Epithelial cell of proximal tubule (primary cell): Measurements from ENCODE around the gene ZNF181. TPM values are rescaled to one million over a fixed set of nuclear protein-coding genes. Genes with fewer than 3 reads are reported as not detected.

Experiments
- DNase-seq: peaks from one replicate; pipeline ENCODE4 v3.0.0-alpha.2; 2011; ENCODE audit warnings: low read depth
- H3K4me3 ChIP-seq: 2 replicates; pipeline ENCODE4 v1.5.1; 2011; ENCODE audit warnings: low read depth, mild to moderate bottlenecking, low read length
- total RNA-seq: library from RNA; depleted of rRNA; stranded (reverse); fragments of >200 nt; gene quantifications from 2 replicates; pipeline ENCODE4 v1.2.3, GENCODE V29; 2015
- TF ChIP-seq, protein P1 (sequence below): conservative IDR thresholded peaks from 2 replicates; pipeline ENCODE4 v1.5.1; 2012; ENCODE audit warnings: low read depth, mild to moderate bottlenecking, low read length

Gene ZNF181
- total RNA-seq, 1 donor from 2014 or later = 5.1 TPM

- no peak for DNase-seq
- TF ChIP-seq, protein P1, sequence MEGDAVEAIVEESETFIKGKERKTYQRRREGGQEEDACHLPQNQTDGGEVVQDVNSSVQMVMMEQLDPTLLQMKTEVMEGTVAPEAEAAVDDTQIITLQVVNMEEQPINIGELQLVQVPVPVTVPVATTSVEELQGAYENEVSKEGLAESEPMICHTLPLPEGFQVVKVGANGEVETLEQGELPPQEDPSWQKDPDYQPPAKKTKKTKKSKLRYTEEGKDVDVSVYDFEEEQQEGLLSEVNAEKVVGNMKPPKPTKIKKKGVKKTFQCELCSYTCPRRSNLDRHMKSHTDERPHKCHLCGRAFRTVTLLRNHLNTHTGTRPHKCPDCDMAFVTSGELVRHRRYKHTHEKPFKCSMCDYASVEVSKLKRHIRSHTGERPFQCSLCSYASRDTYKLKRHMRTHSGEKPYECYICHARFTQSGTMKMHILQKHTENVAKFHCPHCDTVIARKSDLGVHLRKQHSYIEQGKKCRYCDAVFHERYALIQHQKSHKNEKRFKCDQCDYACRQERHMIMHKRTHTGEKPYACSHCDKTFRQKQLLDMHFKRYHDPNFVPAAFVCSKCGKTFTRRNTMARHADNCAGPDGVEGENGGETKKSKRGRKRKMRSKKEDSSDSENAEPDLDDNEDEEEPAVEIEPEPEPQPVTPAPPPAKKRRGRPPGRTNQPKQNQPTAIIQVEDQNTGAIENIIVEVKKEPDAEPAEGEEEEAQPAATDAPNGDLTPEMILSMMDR = no peak
- no peak overlapping the region for H3K4me3 ChIP-seq
Observed at GRCh38 chr19:34774857-34775256, 40.8 kb downstream of the ZNF181 start.

DNA sequence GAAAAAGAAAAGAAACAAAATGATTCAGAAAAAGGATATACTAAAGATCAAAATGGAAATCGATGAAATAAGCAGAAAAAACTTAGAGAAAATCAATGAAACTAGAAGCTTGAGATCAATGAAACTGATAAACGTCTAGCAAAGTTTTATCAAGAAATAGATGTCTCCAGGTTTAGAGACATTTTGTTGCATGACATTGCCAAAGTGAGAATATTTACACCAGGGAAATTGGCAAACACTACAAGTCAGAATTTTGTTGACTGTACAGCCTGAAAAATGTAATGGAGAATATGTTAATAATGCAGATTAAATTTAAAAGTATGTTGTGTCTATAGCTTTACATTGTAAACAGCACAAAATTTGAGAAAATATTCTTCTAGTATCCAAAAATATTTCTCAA lies 44.3 kb downstream of the ZNF181 start:
- H3K4me3 ChIP-seq = no peak overlapping the region
- DNase-seq = no peak
- TF ChIP-seq, protein P1 = no peak

GRCh38 chr19:34779652-34780051 lies 45.6 kb downstream of the ZNF181 start:
- TF ChIP-seq, protein P1 = no peak
- no peak overlapping the region for H3K4me3 ChIP-seq
- DNase-seq = no peak

DNA sequence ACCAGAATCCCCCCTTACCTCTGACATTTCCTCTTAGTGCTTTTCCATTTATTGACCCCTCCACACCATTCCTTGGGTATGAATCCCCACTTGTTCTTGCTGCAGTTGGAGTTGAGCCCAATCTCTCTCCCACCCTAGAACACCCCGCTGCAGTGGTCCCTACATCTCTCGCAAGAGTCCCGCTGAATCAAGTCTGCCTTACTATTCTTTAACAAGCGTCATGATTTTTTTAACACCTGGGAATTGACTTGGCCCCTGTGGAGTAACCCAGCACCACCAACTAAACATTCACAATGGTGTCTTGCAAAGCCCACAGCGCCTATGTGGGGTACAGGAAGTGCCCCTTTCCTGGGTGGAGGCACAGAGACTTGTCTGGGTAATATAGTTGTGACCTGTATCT lies 52.2 kb downstream of the ZNF181 start:
- TF ChIP-seq, protein P1 = no peak
- no peak for DNase-seq
- H3K4me3 ChIP-seq = no peak overlapping the region

DNA sequence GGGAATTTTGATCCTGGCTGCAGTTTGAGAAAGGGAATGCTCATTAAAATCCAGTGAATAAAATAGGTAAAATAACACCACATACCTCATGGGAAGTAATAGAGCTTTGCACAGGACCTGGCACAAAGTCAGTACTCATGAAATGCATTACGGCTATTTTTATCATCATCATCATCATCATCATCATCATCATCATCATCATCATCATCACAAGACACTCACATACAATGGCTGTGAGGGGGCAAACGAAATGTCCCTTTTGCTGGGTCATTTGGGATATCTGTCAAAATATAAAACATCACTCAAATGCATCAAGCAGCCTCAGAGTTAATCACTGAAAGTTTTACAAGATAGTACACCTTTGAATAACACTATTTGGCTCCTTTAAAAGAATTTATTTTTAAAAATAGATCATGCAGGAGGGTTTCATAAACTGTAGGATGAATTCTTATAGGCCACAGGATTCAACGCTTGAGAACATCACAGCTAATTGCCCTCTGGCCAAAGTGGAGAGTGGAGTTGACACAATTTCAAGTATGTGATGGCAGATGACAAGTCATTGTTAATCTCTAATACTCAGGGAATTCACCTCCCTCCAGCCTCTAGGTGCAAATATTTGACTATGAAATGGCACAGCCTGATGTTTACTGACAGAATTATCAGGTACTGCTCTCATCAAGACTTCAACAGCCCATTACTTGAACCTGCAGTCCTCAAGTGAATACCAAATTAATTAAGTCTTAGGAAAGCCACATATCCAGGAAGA lies 53.2 kb downstream of the ZNF181 start:
- TF ChIP-seq, protein P1 = no peak
- H3K4me3 ChIP-seq = no peak overlapping the region
- no peak for DNase-seq

- TF ChIP-seq, protein P1 = no peak
- H3K4me3 ChIP-seq = no peak overlapping the region
- no peak for DNase-seq
Observed at GRCh38 chr19:34788074-34788473, 54.0 kb downstream of the ZNF181 start.

- DNase-seq = no peak
- no peak overlapping the region for H3K4me3 ChIP-seq
- TF ChIP-seq, protein P1 = no peak
Observed at GRCh38 chr19:34793565-34793964, 59.5 kb downstream of the ZNF181 start.
